HCT116 (cell line): ENCODE measurements around the gene SEC22A. TPM values are rescaled to one million over a fixed set of nuclear protein-coding genes. Genes with fewer than 3 reads are reported as not detected.

Experiments used
- ATAC-seq: fragments of 200-7000 bp; cut with Tn5 transposase; 2 replicates; pipeline ENCODE4 v1.9.1; 2020; ENCODE audit warnings: mild to moderate bottlenecking, moderate library complexity
- Bru-seq: library from RNA; stranded (reverse); fragments of 400-500 nt; gene quantifications from one replicate; lab custom pipeline; 2021; lab: Mats Ljungman, UMichigan
- BruChase-seq, 2 experiments: library from RNA; stranded (reverse); fragments of 400-500 nt; gene quantifications; one replicate each; lab custom pipeline; 2021; lab: Mats Ljungman, UMichigan
- BruUV-seq: library from RNA; stranded (reverse); fragments of 400-500 nt; replicated peaks from 2 replicates; lab custom pipeline; 2021; lab: Mats Ljungman, UMichigan
- CTCF ChIA-PET: fragments of 300-600 bp; sonication (Branson Sonifier 250); formaldehyde crosslinking; loops from one replicate; lab custom pipeline; 2021; ENCODE audit warnings: antibody characterized with exemption; lab: Charles Lee
- POLR2A ChIA-PET: fragments of 300-600, 350-600 bp; sonication (Branson Sonifier 250); formaldehyde crosslinking; loops from one replicate; lab custom pipeline; 2021; ENCODE audit warnings: antibody characterized with exemption; lab: Charles Lee
- RAD21 ChIA-PET, 2 experiments: fragments of 300-600 bp; sonication (Branson Sonifier 250); formaldehyde crosslinking; loops; one replicate each; lab custom pipeline; 2023; ENCODE audit warnings: low total read pairs in 2 of 2; ENCODE audit not compliant: uncharacterized antibody in 2 of 2, unreplicated experiment in 2 of 2, low non-redundant PET in 1 of 2; lab: Charles Lee
- DNase-seq: peaks from one replicate; pipeline ENCODE4 v3.0.0-alpha.2; 2010; ENCODE audit warnings: low read depth, low spot score
- H2AFZ ChIP-seq: fragments of 200-600 bp; shearing (Covaris generic), sonication (generic); 2 replicates; pipeline ENCODE4 v1.6.1; 2017; ENCODE audit warnings: low read depth, mixed run types, mixed read lengths, antibody characterized with exemption, low read length; ENCODE audit not compliant: poor library complexity, severe bottlenecking
- H3K27ac ChIP-seq: 2 replicates; pipeline ENCODE4 v1.5.1; 2012; ENCODE audit warnings: low read depth, low read length
- H3K27me3 ChIP-seq: fragments of 200-600 bp; sonication (generic); 2 replicates; pipeline ENCODE4 v1.6.1; 2016; ENCODE audit warnings: mixed run types, low read length, mixed read lengths; ENCODE audit not compliant: insufficient read depth
- H3K36me3 ChIP-seq, 2 experiments: fragments of 200-500 bp in 1 of 2; fragments of 200-600 bp in 1 of 2; sonication (Bioruptor generic) in 1 of 2; sonication (generic) in 1 of 2; 2 replicates each; pipeline versions ENCODE4 v1.5.1 to v1.6.1; 2014 to 2016; ENCODE audit warnings: low read length in 2 of 2, inconsistent platforms in 1 of 2, mixed read lengths in 1 of 2, mixed run types in 1 of 2; ENCODE audit not compliant: insufficient read depth in 2 of 2, control insufficient read depth in 1 of 2
- H3K4me1 ChIP-seq, 2 experiments: fragments of 200-600 bp in 1 of 2; sonication (generic) in 1 of 2; 2 replicates each; pipeline versions ENCODE4 v1.5.1 to v1.6.1; 2012 to 2017; ENCODE audit warnings: low read length in 2 of 2, inconsistent platforms in 1 of 2, mild to moderate bottlenecking in 1 of 2, mixed read lengths in 1 of 2, mixed run types in 1 of 2, moderate library complexity in 1 of 2; ENCODE audit not compliant: insufficient read depth in 2 of 2, control insufficient read depth in 1 of 2
- H3K4me2 ChIP-seq: fragments of 200-600 bp; sonication (generic); 2 replicates; pipeline ENCODE4 v1.6.1; 2017; ENCODE audit warnings: mixed run types, low read length, mixed read lengths
- H3K4me3 ChIP-seq, 2 experiments: fragments of 200-600 bp in 1 of 2; sonication (generic) in 1 of 2; replicated peaks in 1 of 2; 2 replicates each; pipeline ENCODE4 v1.5.1; 2011 to 2016; ENCODE audit warnings: low read length in 2 of 2, control low read depth in 1 of 2, low read depth in 1 of 2, mild to moderate bottlenecking in 1 of 2, mixed read lengths in 1 of 2, mixed run types in 1 of 2
- H3K79me2 ChIP-seq: fragments of 200-600 bp; sonication (generic); 2 replicates; pipeline ENCODE4 v1.6.1; 2017; ENCODE audit warnings: mild to moderate bottlenecking, mixed run types, low read length, moderate library complexity, mixed read lengths; ENCODE audit not compliant: insufficient read depth
- H3K9ac ChIP-seq: fragments of 200-600 bp; sonication (generic); 2 replicates; pipeline ENCODE4 v1.6.1; 2016; ENCODE audit warnings: low read length, mixed read lengths
- H3K9me2 ChIP-seq: fragments of 200-600 bp; sonication (generic), shearing (Covaris generic); 2 replicates; pipeline ENCODE4 v1.6.1; 2017; ENCODE audit warnings: mixed run types, mild to moderate bottlenecking, moderate library complexity; ENCODE audit not compliant: insufficient read depth
- H3K9me3 ChIP-seq, 2 experiments: fragments of 200-500 bp in 1 of 2; fragments of 200-600 bp in 1 of 2; sonication (Bioruptor generic) in 1 of 2; sonication (generic) in 1 of 2; 2 replicates each; pipeline ENCODE4 v1.6.1; 2014 to 2017; ENCODE audit warnings: low read length in 2 of 2, mixed read lengths in 2 of 2, inconsistent platforms in 1 of 2, low read depth in 1 of 2, mild to moderate bottlenecking in 1 of 2, mixed run types in 1 of 2, moderate library complexity in 1 of 2; ENCODE audit not compliant: control insufficient read depth in 1 of 2, insufficient read depth in 1 of 2
- H4K20me1 ChIP-seq: fragments of 200-600 bp; sonication (generic), shearing (Covaris generic); 2 replicates; pipeline ENCODE4 v1.6.1; 2017; ENCODE audit warnings: mixed run types, mild to moderate bottlenecking, moderate library complexity; ENCODE audit not compliant: insufficient read depth
- CBX3 ChIP-seq: IDR thresholded peaks from 2 replicates; pipeline ENCODE4 v1.6.1; 2012; ENCODE audit warnings: low read depth
- ELF1 ChIP-seq: IDR thresholded peaks from 2 replicates; pipeline ENCODE4 v1.6.1; 2012; ENCODE audit warnings: low read depth, borderline replicate concordance
- EZH2 ChIP-seq: fragments of 200-600 bp; sonication (generic); IDR thresholded peaks from 2 replicates; pipeline ENCODE4 v1.6.1; 2017; ENCODE audit warnings: antibody characterized with exemption, mixed run types
- EZH2phosphoT487 ChIP-seq: fragments of 200-600 bp; IDR thresholded peaks from 2 replicates; pipeline ENCODE4 v1.6.1; 2018; ENCODE audit warnings: antibody characterized with exemption, borderline replicate concordance
- FOSL1 ChIP-seq: IDR thresholded peaks from 2 replicates; pipeline ENCODE4 v1.6.1; 2012; ENCODE audit warnings: low read depth
- JUND ChIP-seq: IDR thresholded peaks from 2 replicates; pipeline ENCODE4 v1.6.1; 2012
- POLR2A ChIP-seq: IDR thresholded peaks from 2 replicates; pipeline ENCODE4 v1.7.0; 2011; ENCODE audit warnings: borderline replicate concordance; ENCODE audit not compliant: insufficient read depth, insufficient read length; ENCODE audit errors: extremely low read depth
- POLR2AphosphoS5 ChIP-seq: IDR thresholded peaks from 2 replicates; pipeline ENCODE4 v1.6.1; 2011; ENCODE audit warnings: mild to moderate bottlenecking, low read depth, low read length, moderate library complexity
- RAD21 ChIP-seq: IDR thresholded peaks from 2 replicates; pipeline ENCODE4 v1.6.1; 2012; ENCODE audit warnings: low read depth, mild to moderate bottlenecking
- SIN3A ChIP-seq: IDR thresholded peaks from 2 replicates; pipeline ENCODE4 v1.6.1; 2012; ENCODE audit warnings: low read depth
- SP1 ChIP-seq: IDR thresholded peaks from 2 replicates; pipeline ENCODE4 v1.6.1; 2012; ENCODE audit warnings: low read depth
- SRF ChIP-seq: IDR thresholded peaks from 2 replicates; pipeline ENCODE4 v1.6.1; 2012; ENCODE audit warnings: low read depth
- TCF7L2 ChIP-seq: IDR thresholded peaks from 2 replicates; pipeline ENCODE4 v1.7.0; 2011; ENCODE audit warnings: borderline replicate concordance, inconsistent platforms; ENCODE audit not compliant: insufficient read depth, insufficient read length; ENCODE audit errors: extremely low read depth
- YY1 ChIP-seq: IDR thresholded peaks from 2 replicates; pipeline ENCODE4 v1.6.1; 2011; ENCODE audit warnings: low read length, low read depth, moderate library complexity, mild to moderate bottlenecking; ENCODE audit not compliant: insufficient replicate concordance; ENCODE audit errors: extremely low read depth
- ZFX ChIP-seq: fragments of 450-650 bp; IDR thresholded peaks from 2 replicates; pipeline ENCODE4 v1.6.1; 2017
- ZNF274 ChIP-seq: fragments of 200-500 bp; sonication (Bioruptor generic); IDR thresholded peaks from 2 replicates; pipeline ENCODE4 v1.6.1; 2014; ENCODE audit warnings: mild to moderate bottlenecking, low read depth, low read length, inconsistent platforms
- intact Hi-C: fragments of 100-400 bp; cut with micrococcal nuclease; formaldehyde crosslinking; loops from 2 replicates; pipeline ENCODE4 v1.10.0; 2022
- long read RNA-seq: library from polyadenylated mRNA; unstranded; transcript quantifications from one replicate; pipeline ENCODE4 v2.0.0, GENCODE V29; 2021; ENCODE audit not compliant: unreplicated experiment
- polyA plus RNA-seq: library from polyadenylated mRNA; unstranded; fragments of >200 nt; gene quantifications from 2 replicates; pipeline ENCODE4 v1.2.1, GENCODE V29; 2012; ENCODE audit warnings: missing spikeins
- total RNA-seq: library from RNA; stranded (reverse); gene quantifications from one replicate; pipeline ENCODE4 v1.2.1, GENCODE V29; 2021; ENCODE audit not compliant: unreplicated experiment
- TF ChIP-seq, protein P1 (sequence below): IDR thresholded peaks from 2 replicates; pipeline ENCODE4 v1.6.1; 2011; ENCODE audit warnings: mild to moderate bottlenecking, low read length, moderate library complexity; ENCODE audit not compliant: insufficient replicate concordance; ENCODE audit errors: extremely low read depth
- TF ChIP-seq, protein P2 (sequence below): IDR thresholded peaks from 2 replicates; pipeline ENCODE4 v1.6.1; 2012
- TF ChIP-seq, protein P3 (sequence below): IDR thresholded peaks from 2 replicates; pipeline ENCODE4 v1.6.1; 2012
- TF ChIP-seq, protein P4 (sequence below), 3 experiments: fragments of 200-600 bp in 1 of 3; sonication (generic) in 1 of 3; IDR thresholded peaks in 2 of 3; conservative IDR thresholded peaks in 1 of 3; 2 replicates each; pipeline ENCODE4 v1.5.1; 2012 to 2017; ENCODE audit warnings: low read depth in 2 of 3, low read length in 2 of 3, antibody characterized with exemption in 1 of 3, borderline replicate concordance in 1 of 3, control low read depth in 1 of 3, mild to moderate bottlenecking in 1 of 3, mixed read lengths in 1 of 3, mixed run types in 1 of 3, moderate library complexity in 1 of 3; ENCODE audit not compliant: insufficient read depth in 1 of 3

The SEC22A gene, protein sequence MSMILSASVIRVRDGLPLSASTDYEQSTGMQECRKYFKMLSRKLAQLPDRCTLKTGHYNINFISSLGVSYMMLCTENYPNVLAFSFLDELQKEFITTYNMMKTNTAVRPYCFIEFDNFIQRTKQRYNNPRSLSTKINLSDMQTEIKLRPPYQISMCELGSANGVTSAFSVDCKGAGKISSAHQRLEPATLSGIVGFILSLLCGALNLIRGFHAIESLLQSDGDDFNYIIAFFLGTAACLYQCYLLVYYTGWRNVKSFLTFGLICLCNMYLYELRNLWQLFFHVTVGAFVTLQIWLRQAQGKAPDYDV
- 10.6 TPM for total RNA-seq
- polyA plus RNA-seq = 6.6 and 9.0 TPM in 2 replicates
- Bru-seq, nascent RNA = percentile 82 among the genes with signal in this experiment
- percentile 75 among the genes with signal in this experiment for BruChase-seq, experiment 1, labeled RNA remaining after a 6-hour chase
- percentile 82 among the genes with signal in this experiment for BruChase-seq, experiment 2, labeled RNA remaining after a 2-hour chase
- long read RNA-seq, full-length matches to known transcripts = 16 of 22 reads
- long read RNA-seq, partial matches to known transcripts = 2 of 22 reads
- long read RNA-seq, other reads (novel, unspliced or antisense) = 4 of 22 reads

DNA sequence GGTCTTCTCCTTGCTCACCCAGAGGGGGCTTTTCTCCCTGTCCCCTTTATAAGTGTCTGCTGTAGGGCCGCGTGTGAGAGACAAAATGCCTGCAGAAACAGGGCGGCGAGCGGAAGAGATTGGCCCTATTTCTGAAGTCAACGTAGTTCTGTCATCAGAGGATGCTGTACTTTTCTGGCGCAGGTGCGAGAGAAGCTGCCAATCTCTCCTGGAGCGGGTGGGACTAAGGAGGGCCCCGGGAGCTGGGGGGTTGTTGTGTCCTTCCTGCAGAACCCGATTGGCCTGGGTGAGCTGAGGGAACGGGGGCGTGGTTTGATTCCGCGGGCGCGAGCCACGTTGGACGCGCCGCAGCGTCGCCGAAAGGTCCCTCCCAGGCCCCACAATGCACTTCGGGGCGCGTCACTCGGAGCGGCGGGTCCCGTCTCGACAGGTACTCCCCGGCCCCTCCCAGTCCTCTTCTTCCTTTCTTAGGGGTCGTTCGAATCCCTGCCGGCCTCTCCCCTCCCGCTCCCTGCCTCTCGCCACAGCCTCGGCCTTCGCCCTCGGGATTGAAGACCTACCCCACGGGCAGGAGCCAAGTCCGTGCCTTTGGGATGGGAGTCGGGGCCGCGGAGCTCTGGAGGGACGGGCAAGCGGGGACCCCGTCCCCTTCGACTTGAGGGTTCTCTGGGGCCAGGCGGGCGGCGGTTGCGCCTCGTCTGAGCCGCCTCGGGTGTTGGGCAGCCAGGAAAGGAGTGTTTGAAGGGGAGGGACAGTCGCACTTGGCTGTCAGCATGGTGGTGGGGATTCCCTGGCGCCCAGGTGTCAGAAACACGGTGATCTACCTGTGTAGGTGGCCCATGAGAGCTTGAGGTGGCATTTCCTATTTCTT lies at the start of gene SEC22A:
SEC22A (plus strand) TSS at position 387 of the 871 bp plus-strand sequence. CDS start 7,275 bp downstream, outside the sequence.
- RAD21 ChIA-PET = interaction anchor here in 1 of 2 experiments (0.5 kb wide), 1 partner anchor 259 kb away, joined by 3 read pairs; no protein-coding TSS in a partner anchor
- CTCF ChIA-PET = no interaction called here
- H3K27ac ChIP-seq = peak within 1 kb of the TSS; percentile 69
- H4K20me1 ChIP-seq = no peaks in the 10 kb centered on the region
- POLR2A ChIA-PET = interaction anchor here (0.8 to 1.1 kb wide), 7 partner anchors 8 to 27 kb away, joined by 3 to 4 read pairs (median 3); no protein-coding TSS in a partner anchor
- H3K9me2 ChIP-seq = no peaks in the 10 kb centered on the region
- H3K79me2 ChIP-seq = peaks cover 40% of the 10 kb centered on the region
- peak within 1 kb of the TSS; percentile 96 to 98 for H3K4me3 ChIP-seq
- H2AFZ ChIP-seq = peak within 1 kb of the TSS; percentile 6
- no peaks in the 10 kb centered on the region for H3K36me3 ChIP-seq
- DNase-seq = peak; percentile 92
- BruUV-seq = no TSS peak
- peak within 1 kb of the TSS; percentile 95 for H3K4me2 ChIP-seq
- intact Hi-C loops = no loop called here
- peak; percentile 99 for ATAC-seq
- H3K9ac ChIP-seq = peak within 1 kb of the TSS; percentile 90
- H3K9me3 ChIP-seq = no peaks in the 10 kb centered on the region
- H3K4me1 ChIP-seq = peaks cover 9 to 15% of the 10 kb centered on the region in 2 experiments; a peak in 3 of 4 replicates
- H3K27me3 ChIP-seq = no peaks in the 10 kb centered on the region
- TF ChIP-seq POLR2A (peak; percentile 40), EZH2phosphoT487 (no peak), POLR2AphosphoS5 (peak; percentile 90), JUND (no peak), RAD21 (no peak), YY1 (no peak), FOSL1 (no peak), SIN3A (peak; percentile 79), ZFX (no peak), SP1 (peak; percentile 54), TCF7L2 (no peak), SRF (no peak; the same call in 1 of the 2 replicates), CBX3 (no peak; the same call in 1 of the 2 replicates), ELF1 (no peak; the same call in 1 of the 2 replicates), EZH2 (no peak), ZNF274 (no peak)
- TF ChIP-seq, protein P1, sequence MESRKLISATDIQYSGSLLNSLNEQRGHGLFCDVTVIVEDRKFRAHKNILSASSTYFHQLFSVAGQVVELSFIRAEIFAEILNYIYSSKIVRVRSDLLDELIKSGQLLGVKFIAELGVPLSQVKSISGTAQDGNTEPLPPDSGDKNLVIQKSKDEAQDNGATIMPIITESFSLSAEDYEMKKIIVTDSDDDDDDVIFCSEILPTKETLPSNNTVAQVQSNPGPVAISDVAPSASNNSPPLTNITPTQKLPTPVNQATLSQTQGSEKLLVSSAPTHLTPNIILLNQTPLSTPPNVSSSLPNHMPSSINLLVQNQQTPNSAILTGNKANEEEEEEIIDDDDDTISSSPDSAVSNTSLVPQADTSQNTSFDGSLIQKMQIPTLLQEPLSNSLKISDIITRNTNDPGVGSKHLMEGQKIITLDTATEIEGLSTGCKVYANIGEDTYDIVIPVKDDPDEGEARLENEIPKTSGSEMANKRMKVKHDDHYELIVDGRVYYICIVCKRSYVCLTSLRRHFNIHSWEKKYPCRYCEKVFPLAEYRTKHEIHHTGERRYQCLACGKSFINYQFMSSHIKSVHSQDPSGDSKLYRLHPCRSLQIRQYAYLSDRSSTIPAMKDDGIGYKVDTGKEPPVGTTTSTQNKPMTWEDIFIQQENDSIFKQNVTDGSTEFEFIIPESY = no peak
- TF ChIP-seq, protein P2, sequence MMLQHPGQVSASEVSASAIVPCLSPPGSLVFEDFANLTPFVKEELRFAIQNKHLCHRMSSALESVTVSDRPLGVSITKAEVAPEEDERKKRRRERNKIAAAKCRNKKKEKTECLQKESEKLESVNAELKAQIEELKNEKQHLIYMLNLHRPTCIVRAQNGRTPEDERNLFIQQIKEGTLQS = no peak
- TF ChIP-seq, protein P3, sequence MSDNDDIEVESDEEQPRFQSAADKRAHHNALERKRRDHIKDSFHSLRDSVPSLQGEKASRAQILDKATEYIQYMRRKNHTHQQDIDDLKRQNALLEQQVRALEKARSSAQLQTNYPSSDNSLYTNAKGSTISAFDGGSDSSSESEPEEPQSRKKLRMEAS = peak; percentile 68
- TF ChIP-seq, protein P4, sequence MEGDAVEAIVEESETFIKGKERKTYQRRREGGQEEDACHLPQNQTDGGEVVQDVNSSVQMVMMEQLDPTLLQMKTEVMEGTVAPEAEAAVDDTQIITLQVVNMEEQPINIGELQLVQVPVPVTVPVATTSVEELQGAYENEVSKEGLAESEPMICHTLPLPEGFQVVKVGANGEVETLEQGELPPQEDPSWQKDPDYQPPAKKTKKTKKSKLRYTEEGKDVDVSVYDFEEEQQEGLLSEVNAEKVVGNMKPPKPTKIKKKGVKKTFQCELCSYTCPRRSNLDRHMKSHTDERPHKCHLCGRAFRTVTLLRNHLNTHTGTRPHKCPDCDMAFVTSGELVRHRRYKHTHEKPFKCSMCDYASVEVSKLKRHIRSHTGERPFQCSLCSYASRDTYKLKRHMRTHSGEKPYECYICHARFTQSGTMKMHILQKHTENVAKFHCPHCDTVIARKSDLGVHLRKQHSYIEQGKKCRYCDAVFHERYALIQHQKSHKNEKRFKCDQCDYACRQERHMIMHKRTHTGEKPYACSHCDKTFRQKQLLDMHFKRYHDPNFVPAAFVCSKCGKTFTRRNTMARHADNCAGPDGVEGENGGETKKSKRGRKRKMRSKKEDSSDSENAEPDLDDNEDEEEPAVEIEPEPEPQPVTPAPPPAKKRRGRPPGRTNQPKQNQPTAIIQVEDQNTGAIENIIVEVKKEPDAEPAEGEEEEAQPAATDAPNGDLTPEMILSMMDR (IDR thresholded peaks at IDR 0.05 in 2 of 3, conservative IDR thresholded peaks at IDR 0.05 in 1 of 3; ENCODE audit: borderline replicate concordance in 1 of 3, insufficient read depth in 1 of 3, low read depth in 2 of 3, low read length in 2 of 3) = no peak
